ENCODE results near the gene FMNL2. TPM values are rescaled to one million over a fixed set of nuclear protein-coding genes. Genes with fewer than 3 reads are reported as not detected.

Gene FMNL2
- total and polyA plus RNA-seq, 2 of the 4 experiments (the other 2 are of a cell fraction) = 10.9 to 11.4 TPM

GRCh38 chr2:152552888-152553287 lies 217.9 kb downstream of the FMNL2 start:
- CTCF ChIA-PET = no interaction called here
- dilution Hi-C loops (cut with HindIII; ENCODE audit: low sequenced_read_pairs, unreplicated experiment) = no loop called here
- Histone ChIP-seq H3K36me3 (ENCODE audit: control insufficient read depth, insufficient read depth, low read length) (no peaks in the 10 kb centered on the region), H3K4me3 (ENCODE audit: insufficient read depth, low read depth, low read length) (no peak overlapping the region), H4K5ac (ENCODE audit: low read depth, low read length) (no peak overlapping the region), H3K56ac (ENCODE audit: extremely low read depth, insufficient read depth, low read length) (no peak overlapping the region), H2AK5ac (ENCODE audit: low read depth, low read length) (peak overlapping the region; percentile 15; the same call in 1 of the 2 replicates), H3K27me3 (ENCODE audit: control insufficient read depth, insufficient read depth, low read length) (no peaks in the 10 kb centered on the region), H3K79me1 (ENCODE audit: low read depth in 1 of 2, low read length in 2 of 2) (peaks cover 0 to 5% of the 10 kb centered on the region in 2 experiments; a peak in 2 of 4 replicates), H4K20me1 (ENCODE audit: insufficient read depth, low read length) (no peaks in the 10 kb centered on the region), H2AFZ (replicated peaks; ENCODE audit: low read length, poor library complexity) (no peak overlapping the region), H3K4ac (ENCODE audit: low read depth, low read length) (peak overlapping the region; percentile 36; the same call in 1 of the 2 replicates), H2BK5ac (ENCODE audit: low read depth, low read length, poor library complexity, severe bottlenecking) (no peak overlapping the region), H3K18ac (ENCODE audit: low read depth, low read length) (no peak overlapping the region), H2AK9ac (replicated peaks; ENCODE audit: low read depth, low read length, poor library complexity) (no peak overlapping the region), H3K23ac (ENCODE audit: low read depth, low read length) (no peak overlapping the region), H3K4me1 (ENCODE audit: control insufficient read depth, insufficient read depth, low read length) (peaks cover 5% of the 10 kb centered on the region; the same call in 1 of the 2 replicates), H2BK15ac (ENCODE audit: low read depth, low read length) (no peak overlapping the region), H3K9ac (ENCODE audit: low read depth, low read length) (no peak overlapping the region), H4K8ac (ENCODE audit: low read depth in 2 of 2, low read length in 2 of 2) (no peak overlapping the region), H2BK120ac (ENCODE audit: low read depth, low read length) (no peak overlapping the region), H3K27ac (ENCODE audit: insufficient read depth, low read length) (no peak overlapping the region), H3K4me2 (ENCODE audit: low read depth, low read length) (no peak overlapping the region), H4K91ac (ENCODE audit: insufficient read depth, low read depth, low read length) (no peak overlapping the region), H2BK20ac (ENCODE audit: low read depth, low read length) (no peak overlapping the region), H3K14ac (replicated peaks; ENCODE audit: low read depth, low read length) (0 out of 2 replicates have a peak overlapping the region, but pooled peaks have one; percentile 27), H3K9me3 (ENCODE audit: control insufficient read depth, insufficient read depth, low read length) (no peaks in the 10 kb centered on the region), H3K9me1 (ENCODE audit: insufficient read depth, low read length) (peaks cover 3% of the 10 kb centered on the region; the same call in 1 of the 2 replicates)
- DNase-seq (no peak), ATAC-seq (ENCODE audit: low read depth) (no peak)
- no peak for TF ChIP-seq ELK1 (IDR thresholded peaks at IDR 0.05; ENCODE audit: borderline replicate concordance, low read depth, low read length)
- TF ChIP-seq BHLHE40 (IDR thresholded peaks at IDR 0.05; ENCODE audit: low read depth, low read length) = no peak
- no peak for TF ChIP-seq FOS (IDR thresholded peaks at IDR 0.05; ENCODE audit: low read depth, low read length)
- TF ChIP-seq NFE2L2 (IDR thresholded peaks at IDR 0.05; ENCODE audit: low read depth, low read length) = no peak
- no peak for TF ChIP-seq CHD1 (IDR thresholded peaks at IDR 0.05; ENCODE audit: low read depth, low read length)
- TF ChIP-seq USF2 (IDR thresholded peaks at IDR 0.05; ENCODE audit: low read depth, low read length) = no peak
- TF ChIP-seq MAFK (IDR thresholded peaks at IDR 0.05; ENCODE audit: low read depth, low read length) = no peak
- no peak for TF ChIP-seq RFX5 (IDR thresholded peaks at IDR 0.05; ENCODE audit: low read depth, low read length)
- TF ChIP-seq POLR2A (IDR thresholded peaks at IDR 0.05; ENCODE audit: low read depth, low read length) = no peak
- TF ChIP-seq CEBPB (IDR thresholded peaks at IDR 0.05; ENCODE audit: low read depth, low read length) = no peak
- no peak for TF ChIP-seq RCOR1 (IDR thresholded peaks at IDR 0.05; ENCODE audit: insufficient replicate concordance, low read length)
- no peak for TF ChIP-seq RAD21 (IDR thresholded peaks at IDR 0.05; ENCODE audit: low read length)
- TF ChIP-seq MXI1 (IDR thresholded peaks at IDR 0.05; ENCODE audit: borderline replicate concordance, low read depth, low read length) = no peak
- no peak for TF ChIP-seq CTCF (conservative IDR thresholded peaks at IDR 0.05; ENCODE audit: low read depth, low read length)
- TF ChIP-seq SMC3 (IDR thresholded peaks at IDR 0.05; ENCODE audit: low read depth, low read length) = no peak
- no peak for TF ChIP-seq MAZ (IDR thresholded peaks at IDR 0.05; ENCODE audit: borderline replicate concordance, low read depth, low read length)
- WGBS, 2 experiments (ENCODE audit: extremely low coverage in 2 of 2, insufficient read length in 1 of 2) = no CpG with 5 or more reads among the region's 1 CpG
- POLR2A ChIA-PET (ENCODE audit: unreplicated experiment) = no interaction called here
- no TSS peak for BruUV-seq (replicated peaks)
- intact Hi-C loops (cut with micrococcal nuclease) = loop anchor here (10.0 kb wide), 1 partner anchor 72 kb away; no protein-coding TSS in a partner anchor
- in situ Hi-C loops (cut with MboI; ENCODE audit: low sequenced_read_pairs) = no loop called here

Measured in IMR-90 (cell line).